Activated CD4-positive, CD25-positive, alpha-beta regulatory T cell (primary cell): ENCODE results near the gene SLC9A3.

ENCODE experiments used
- DNase-seq, 4 experiments: peaks; one replicate each; lab custom pipeline; 2025; lab: John Stamatoyannopoulos, UW

SLC9A3 gene

GRCh38 chr5:428754-429452, 95.3 kb downstream of the SLC9A3 start:
- DNase-seq, result no peak

DNA sequence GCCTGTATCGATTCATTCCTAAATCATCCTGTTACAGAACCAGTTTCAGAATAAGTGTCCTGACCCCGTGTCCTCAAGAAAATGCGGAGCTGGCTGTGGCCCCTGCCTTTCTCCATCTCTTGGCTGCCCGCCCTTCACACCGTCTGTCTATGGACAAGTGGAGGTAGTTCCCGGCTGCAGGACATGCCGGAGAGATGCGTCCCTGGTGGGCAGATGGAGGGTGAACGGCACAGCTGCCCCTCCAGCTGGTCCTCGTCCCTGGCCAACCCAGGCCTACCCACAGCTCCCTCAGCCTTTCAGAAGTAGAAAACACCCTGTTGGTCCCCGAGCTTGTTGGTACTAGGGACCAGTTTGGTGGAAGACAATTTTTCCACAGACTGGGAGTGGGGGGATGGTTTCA, 96.0 kb downstream of the SLC9A3 start:
- no peak for DNase-seq

DNA sequence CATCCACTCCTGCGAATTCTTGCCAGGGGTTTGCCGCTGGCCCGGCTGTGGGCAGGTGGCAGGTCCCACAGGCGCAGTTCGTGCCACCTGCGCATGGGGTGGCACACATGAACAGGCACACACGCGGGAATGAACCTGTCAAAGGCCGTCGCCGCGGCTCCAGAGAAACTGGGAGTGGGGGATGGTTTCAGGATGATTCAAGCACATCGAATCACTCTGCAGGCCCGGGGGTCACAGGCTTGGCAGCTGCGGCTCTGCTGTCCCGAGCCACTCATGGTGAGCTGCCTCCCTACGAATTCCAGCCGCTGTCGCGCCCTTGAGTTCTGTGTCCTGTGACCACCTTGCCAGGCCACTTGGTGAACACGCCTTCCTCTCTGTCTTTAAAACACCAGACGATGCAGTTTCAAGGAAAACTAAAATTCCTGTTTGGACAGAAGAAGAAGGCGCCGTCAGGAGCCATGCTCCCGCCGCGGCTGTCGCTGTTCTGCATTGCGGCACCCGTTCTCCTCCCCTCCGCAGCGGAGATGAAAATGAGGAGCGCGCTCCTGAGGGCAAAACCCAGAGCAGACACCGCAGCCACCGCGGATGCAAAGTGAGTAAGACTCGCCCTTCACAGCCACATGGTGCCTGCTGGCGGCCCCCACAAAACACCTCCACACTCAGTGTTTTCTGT, 96.7 kb downstream of the SLC9A3 start:
- DNase-seq, result no peak

- DNase-seq, result no peak
These were observed 97.8 kb downstream of the SLC9A3 start for GRCh38 chr5:426392-426976.

DNA sequence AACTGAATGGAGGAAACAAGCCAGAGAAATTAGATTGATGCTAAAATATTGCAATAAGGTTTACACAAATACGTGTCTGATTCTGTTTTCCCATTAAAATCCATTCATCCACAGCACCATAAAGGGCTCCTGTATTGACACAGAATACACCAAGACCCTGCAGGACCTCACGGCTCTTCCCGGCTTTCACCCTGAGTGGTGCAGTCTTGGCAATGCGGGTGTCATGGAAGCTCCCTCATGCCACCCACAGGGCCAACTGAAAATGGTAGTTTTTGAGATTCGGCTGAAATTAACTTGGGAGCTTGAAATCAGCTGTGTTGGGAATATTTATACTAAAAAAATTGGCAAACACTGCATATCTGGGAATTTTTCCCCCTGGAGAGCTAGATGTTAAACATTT, 98.5 kb downstream of the SLC9A3 start:
- no peak for DNase-seq

GRCh38 chr5:424301-425110, 99.7 kb downstream of the SLC9A3 start:
- no peak for DNase-seq

- DNase-seq, result no peak
These were observed 100.5 kb downstream of the SLC9A3 start for GRCh38 chr5:423626-424261.

- no peak for DNase-seq
These were observed 101.0 kb downstream of the SLC9A3 start for GRCh38 chr5:423233-423565.

DNA sequence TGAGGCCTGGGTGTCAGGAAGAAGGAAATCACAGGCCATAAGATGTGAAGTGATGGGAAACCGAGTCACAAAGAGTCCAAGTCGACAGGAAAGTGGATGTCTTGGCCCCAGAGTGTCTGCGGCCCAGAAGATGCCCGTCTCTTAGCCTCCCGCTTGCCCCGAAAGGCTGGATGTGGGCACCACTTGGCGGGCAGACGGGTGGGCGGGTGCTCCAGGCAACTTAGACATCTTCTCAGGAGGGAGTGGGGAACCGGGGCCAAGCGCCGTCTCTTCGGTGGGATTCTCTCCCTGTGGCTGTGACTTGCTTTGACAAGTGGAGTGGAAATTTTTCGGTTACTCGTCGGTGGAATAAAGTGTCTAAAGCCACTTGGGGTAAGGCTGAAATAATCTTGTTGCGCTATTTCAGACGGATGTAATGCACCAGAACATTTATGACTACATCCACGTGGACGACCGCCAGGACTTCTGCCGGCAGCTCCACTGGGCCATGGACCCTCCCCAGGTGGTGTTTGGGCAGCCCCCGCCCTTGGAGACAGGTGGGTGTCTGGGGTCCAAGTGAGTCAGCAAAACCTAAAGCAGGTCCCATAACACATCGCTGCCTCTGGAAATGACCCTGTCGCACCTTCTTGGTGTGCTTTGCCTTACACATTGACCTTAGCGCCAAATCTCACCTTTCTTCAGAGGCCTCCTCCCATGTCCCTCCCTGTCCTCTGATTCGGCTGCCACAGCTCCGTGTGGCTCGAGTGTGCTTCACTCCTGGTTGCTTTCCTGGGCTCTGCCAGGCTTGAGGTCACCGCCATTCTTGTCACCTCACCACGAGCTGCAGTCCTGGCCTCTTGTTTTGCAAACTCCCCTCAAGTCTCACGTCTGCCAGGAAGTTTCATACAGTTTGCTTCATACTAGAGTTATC, 101.7 kb downstream of the SLC9A3 start:
- no peak for DNase-seq

GRCh38 chr5:421901-422300, 102.3 kb downstream of the SLC9A3 start:
- no peak for DNase-seq

DNA sequence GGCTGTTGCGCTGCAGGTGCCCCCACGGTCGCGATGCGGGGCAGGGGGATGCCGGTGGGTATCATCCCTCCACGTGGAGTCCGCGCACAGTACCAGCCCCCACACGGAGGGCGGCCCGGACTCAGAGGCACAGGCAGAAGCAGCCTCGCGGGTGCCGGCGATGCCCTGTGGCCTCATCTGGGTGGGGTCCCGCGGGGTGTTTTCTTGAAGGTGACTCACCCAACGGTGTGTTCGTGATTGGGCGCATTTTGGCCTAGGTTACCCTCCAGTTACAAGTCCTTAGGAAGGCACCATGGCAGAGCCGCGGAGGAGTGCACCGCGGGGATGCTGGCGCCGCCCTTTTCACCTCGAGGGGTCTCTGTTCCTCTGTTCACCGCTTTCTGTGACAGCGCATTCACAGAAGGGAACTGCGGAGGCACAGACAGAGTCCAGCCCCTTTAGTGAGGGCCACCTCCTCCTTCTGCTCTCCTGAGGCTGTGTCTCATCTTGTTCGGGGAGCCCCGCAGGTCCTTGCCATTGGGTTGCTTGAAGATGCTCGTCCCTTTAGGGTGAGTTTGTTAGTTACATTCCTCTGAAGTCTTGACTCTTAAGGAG, 102.9 kb downstream of the SLC9A3 start:
- no peak for DNase-seq

DNA sequence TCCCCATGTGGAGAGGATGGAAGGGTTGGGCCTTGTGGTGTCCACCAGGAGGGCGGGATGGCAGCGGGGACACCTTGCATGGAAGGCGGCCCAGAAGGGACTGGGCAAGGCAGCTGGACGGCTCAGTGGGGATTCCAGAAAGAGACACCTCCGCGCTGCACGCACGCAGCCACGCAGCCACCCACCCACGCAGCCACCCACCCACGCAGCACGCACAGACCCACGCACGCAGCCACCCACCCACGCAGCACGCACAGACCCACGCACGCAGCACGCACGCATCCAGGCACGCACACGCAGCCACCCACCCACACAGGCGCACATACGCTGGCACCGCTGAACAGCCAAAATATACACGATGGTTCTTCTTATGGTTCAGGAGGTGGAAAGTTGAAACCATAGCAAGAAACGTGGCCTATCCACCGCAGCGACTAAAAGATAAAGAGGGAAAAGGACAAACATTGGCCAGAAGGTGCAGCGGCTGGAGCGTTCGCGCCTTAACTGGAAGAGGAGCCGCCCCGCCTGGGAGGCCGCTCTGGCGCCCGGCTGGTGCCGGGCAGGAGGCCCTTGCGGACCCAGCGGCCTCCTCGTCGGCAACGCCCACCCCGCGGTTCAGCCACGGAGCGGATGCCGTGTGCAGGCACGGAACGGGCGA, 103.5 kb downstream of the SLC9A3 start:
- DNase-seq, result no peak
